HEK293 (cell line): ENCODE results near the gene DPF3.

ENCODE experiments used
- CTCF ChIA-PET: fragments of 350-600 bp; formaldehyde crosslinking; extraction: SDS; loops from one replicate; lab custom pipeline; 2021; ENCODE audit warnings: antibody characterized with exemption; lab: Yijun Ruan, JAX
- POLR2A ChIA-PET: fragments of 300-600 bp; formaldehyde crosslinking; extraction: SDS; loops from one replicate; lab custom pipeline; 2020; ENCODE audit warnings: antibody characterized with exemption, inconsistent platforms; lab: Yijun Ruan, JAX
- H3K27ac ChIP-seq: fragments of 200-500 bp; sonication (Bioruptor generic); 2 replicates; pipeline ENCODE4 v1.5.1; 2014; ENCODE audit warnings: low read depth, low read length, control low read depth, inconsistent platforms; ENCODE audit errors: extremely low read depth
- H3K36me3 ChIP-seq, 2 experiments: fragments of 200-500 bp in 1 of 2; sonication (Bioruptor generic) in 1 of 2; 1 replicate in 1 of 2; 2 replicates in 1 of 2; pipeline ENCODE4 v1.5.1; 2014 to 2017; ENCODE audit warnings: inconsistent platforms in 2 of 2, low read length in 2 of 2; ENCODE audit not compliant: control insufficient read depth in 2 of 2, insufficient read depth in 1 of 2
- H3K4me1 ChIP-seq: fragments of 200-500 bp; sonication (Bioruptor generic); 2 replicates; pipeline ENCODE4 v1.5.1; 2014; ENCODE audit warnings: mild to moderate bottlenecking, low read length, inconsistent platforms; ENCODE audit not compliant: control insufficient read depth, insufficient read depth
- H3K4me3 ChIP-seq: 2 replicates; pipeline ENCODE4 v1.5.1; 2011; ENCODE audit warnings: low read depth, mild to moderate bottlenecking, control low read depth, low read length, moderate library complexity
- H3K9me3 ChIP-seq: fragments of 200-500 bp; sonication (Bioruptor generic); 2 replicates; pipeline ENCODE4 v1.5.1; 2014; ENCODE audit warnings: low read depth, low read length, inconsistent platforms; ENCODE audit not compliant: control insufficient read depth, insufficient read depth
- EGR2 ChIP-seq: fragments of 450-650 bp; formaldehyde crosslinking; IDR thresholded peaks from 2 replicates; pipeline ENCODE4 v1.5.1; 2016; ENCODE audit warnings: low read depth, missing biosample characterization, missing genetic modification characterization
- HOXD13 ChIP-seq: sonication (generic); formaldehyde crosslinking; IDR thresholded peaks from 2 replicates; pipeline ENCODE4 v1.8.0; 2022; ENCODE audit warnings: missing genetic modification reagents, borderline replicate concordance
- KLF1 ChIP-seq: fragments of 450-650 bp; formaldehyde crosslinking; IDR thresholded peaks from 2 replicates; pipeline ENCODE4 v1.5.1; 2016; ENCODE audit warnings: missing biosample characterization, missing genetic modification characterization
- SCRT2 ChIP-seq: fragments of 450-650 bp; formaldehyde crosslinking; IDR thresholded peaks from 2 replicates; pipeline ENCODE4 v1.5.1; 2016; ENCODE audit warnings: missing biosample characterization, missing genetic modification characterization
- ZEB2 ChIP-seq: fragments of 450-650 bp; formaldehyde crosslinking; IDR thresholded peaks from 2 replicates; pipeline ENCODE4 v1.5.1; 2016; ENCODE audit warnings: missing biosample characterization, missing genetic modification characterization
- ZFHX2 ChIP-seq: fragments of 450-650 bp; formaldehyde crosslinking; conservative IDR thresholded peaks from 2 replicates; pipeline ENCODE4 v1.5.1; 2016; ENCODE audit warnings: missing biosample characterization, missing genetic modification characterization
- ZNF266 ChIP-seq: fragments of 450-650 bp; formaldehyde crosslinking; IDR thresholded peaks from 2 replicates; pipeline ENCODE4 v1.5.1; 2016; ENCODE audit warnings: missing biosample characterization, missing genetic modification characterization, low read depth
- ZNF335 ChIP-seq: fragments of 450-650 bp; formaldehyde crosslinking; conservative IDR thresholded peaks from 2 replicates; pipeline ENCODE4 v1.5.1; 2016; ENCODE audit warnings: missing biosample characterization, missing genetic modification characterization
- ZNF423 ChIP-seq: fragments of 450-650 bp; formaldehyde crosslinking; IDR thresholded peaks from 2 replicates; pipeline ENCODE4 v1.5.1; 2016; ENCODE audit warnings: missing biosample characterization, missing genetic modification characterization
- ZNF449 ChIP-seq: fragments of 450-650 bp; formaldehyde crosslinking; IDR thresholded peaks from 2 replicates; pipeline ENCODE4 v1.5.1; 2017; ENCODE audit warnings: missing biosample characterization, mild to moderate bottlenecking, missing genetic modification characterization, moderate library complexity
- ZNF596 ChIP-seq: fragments of 450-650 bp; IDR thresholded peaks from 2 replicates; pipeline ENCODE4 v1.5.0; 2018; ENCODE audit warnings: missing biosample characterization, mild to moderate bottlenecking, missing genetic modification characterization, moderate library complexity
- TF ChIP-seq, protein P1 (sequence below): fragments of 450-650 bp; formaldehyde crosslinking; IDR thresholded peaks from 2 replicates; pipeline ENCODE4 v1.5.1; 2016; ENCODE audit warnings: missing biosample characterization, missing genetic modification characterization
- TF ChIP-seq, protein P2 (sequence below): fragments of 450-650 bp; formaldehyde crosslinking; IDR thresholded peaks from 2 replicates; pipeline ENCODE4 v1.5.1; 2017; ENCODE audit warnings: missing biosample characterization, missing genetic modification characterization
- TF ChIP-seq, protein P3 (sequence below): fragments of 450-650 bp; formaldehyde crosslinking; conservative IDR thresholded peaks from 2 replicates; pipeline ENCODE4 v1.5.1; 2016; ENCODE audit warnings: low read depth, missing biosample characterization, missing genetic modification characterization
- TF ChIP-seq, protein P4 (sequence below): fragments of 450-650 bp; formaldehyde crosslinking; IDR thresholded peaks from 2 replicates; pipeline ENCODE4 v1.5.1; 2016; ENCODE audit warnings: missing biosample characterization, missing genetic modification characterization
- TF ChIP-seq, protein P5 (sequence below): fragments of 450-650 bp; formaldehyde crosslinking; IDR thresholded peaks from 2 replicates; pipeline ENCODE4 v1.5.1; 2016; ENCODE audit warnings: missing biosample characterization, missing genetic modification characterization, low read depth
- TF ChIP-seq, protein P6 (sequence below): sonication (generic); formaldehyde crosslinking; IDR thresholded peaks from 2 replicates; pipeline ENCODE4 v1.8.1; 2022; ENCODE audit warnings: mild to moderate bottlenecking, moderate library complexity, missing genetic modification reagents

Gene DPF3

GRCh38 chr14:72609205-72609916, 284.5 kb downstream of the DPF3 start:
- no peak overlapping the region for H3K27ac ChIP-seq
- CTCF ChIA-PET, result no interaction called here
- no peak overlapping the region for H3K4me3 ChIP-seq
- H3K4me1 ChIP-seq, result no peaks in the 10 kb centered on the region
- no peaks in the 10 kb centered on the region for H3K36me3 ChIP-seq
- no peaks in the 10 kb centered on the region for H3K9me3 ChIP-seq
- TF ChIP-seq SCRT2 (tag by site-specific recombination), result 0 out of 2 replicates have a peak, but pooled peaks have one; percentile 13
- peak; percentile 51 for TF ChIP-seq ZFHX2 (tag by site-specific recombination)
- TF ChIP-seq EGR2 (tag by site-specific recombination), result peak; percentile 79
- no peak for TF ChIP-seq ZNF266 (tag by site-specific recombination)
- POLR2A ChIA-PET, result no interaction called here

- CTCF ChIA-PET, result interaction anchor here (1.3 kb wide), 1 partner anchor 95 kb away, joined by 3 read pairs; no protein-coding TSS in a partner anchor
- Histone ChIP-seq H3K27ac (no peak overlapping the region), H3K4me3 (no peak overlapping the region), H3K4me1 (no peaks in the 10 kb centered on the region), H3K36me3 (no peaks in the 10 kb centered on the region), H3K9me3 (no peaks in the 10 kb centered on the region)
- POLR2A ChIA-PET, result no interaction called here
- TF ChIP-seq ZNF423 (tag by site-specific recombination), result no peak
- TF ChIP-seq, protein P1, sequence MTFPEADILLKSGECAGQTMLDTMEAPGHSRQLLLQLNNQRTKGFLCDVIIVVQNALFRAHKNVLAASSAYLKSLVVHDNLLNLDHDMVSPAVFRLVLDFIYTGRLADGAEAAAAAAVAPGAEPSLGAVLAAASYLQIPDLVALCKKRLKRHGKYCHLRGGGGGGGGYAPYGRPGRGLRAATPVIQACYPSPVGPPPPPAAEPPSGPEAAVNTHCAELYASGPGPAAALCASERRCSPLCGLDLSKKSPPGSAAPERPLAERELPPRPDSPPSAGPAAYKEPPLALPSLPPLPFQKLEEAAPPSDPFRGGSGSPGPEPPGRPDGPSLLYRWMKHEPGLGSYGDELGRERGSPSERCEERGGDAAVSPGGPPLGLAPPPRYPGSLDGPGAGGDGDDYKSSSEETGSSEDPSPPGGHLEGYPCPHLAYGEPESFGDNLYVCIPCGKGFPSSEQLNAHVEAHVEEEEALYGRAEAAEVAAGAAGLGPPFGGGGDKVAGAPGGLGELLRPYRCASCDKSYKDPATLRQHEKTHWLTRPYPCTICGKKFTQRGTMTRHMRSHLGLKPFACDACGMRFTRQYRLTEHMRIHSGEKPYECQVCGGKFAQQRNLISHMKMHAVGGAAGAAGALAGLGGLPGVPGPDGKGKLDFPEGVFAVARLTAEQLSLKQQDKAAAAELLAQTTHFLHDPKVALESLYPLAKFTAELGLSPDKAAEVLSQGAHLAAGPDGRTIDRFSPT (tag by site-specific recombination), result no peak
- TF ChIP-seq ZNF335 (tag by site-specific recombination), result peak; percentile 68
- TF ChIP-seq, protein P2, sequence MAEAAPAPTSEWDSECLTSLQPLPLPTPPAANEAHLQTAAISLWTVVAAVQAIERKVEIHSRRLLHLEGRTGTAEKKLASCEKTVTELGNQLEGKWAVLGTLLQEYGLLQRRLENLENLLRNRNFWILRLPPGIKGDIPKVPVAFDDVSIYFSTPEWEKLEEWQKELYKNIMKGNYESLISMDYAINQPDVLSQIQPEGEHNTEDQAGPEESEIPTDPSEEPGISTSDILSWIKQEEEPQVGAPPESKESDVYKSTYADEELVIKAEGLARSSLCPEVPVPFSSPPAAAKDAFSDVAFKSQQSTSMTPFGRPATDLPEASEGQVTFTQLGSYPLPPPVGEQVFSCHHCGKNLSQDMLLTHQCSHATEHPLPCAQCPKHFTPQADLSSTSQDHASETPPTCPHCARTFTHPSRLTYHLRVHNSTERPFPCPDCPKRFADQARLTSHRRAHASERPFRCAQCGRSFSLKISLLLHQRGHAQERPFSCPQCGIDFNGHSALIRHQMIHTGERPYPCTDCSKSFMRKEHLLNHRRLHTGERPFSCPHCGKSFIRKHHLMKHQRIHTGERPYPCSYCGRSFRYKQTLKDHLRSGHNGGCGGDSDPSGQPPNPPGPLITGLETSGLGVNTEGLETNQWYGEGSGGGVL (tag by site-specific recombination), result peak; percentile 69
- no peak for TF ChIP-seq HOXD13 (CRISPR knock-in tag)
- no peak for TF ChIP-seq KLF1 (tag by site-specific recombination)
- TF ChIP-seq, protein P3, sequence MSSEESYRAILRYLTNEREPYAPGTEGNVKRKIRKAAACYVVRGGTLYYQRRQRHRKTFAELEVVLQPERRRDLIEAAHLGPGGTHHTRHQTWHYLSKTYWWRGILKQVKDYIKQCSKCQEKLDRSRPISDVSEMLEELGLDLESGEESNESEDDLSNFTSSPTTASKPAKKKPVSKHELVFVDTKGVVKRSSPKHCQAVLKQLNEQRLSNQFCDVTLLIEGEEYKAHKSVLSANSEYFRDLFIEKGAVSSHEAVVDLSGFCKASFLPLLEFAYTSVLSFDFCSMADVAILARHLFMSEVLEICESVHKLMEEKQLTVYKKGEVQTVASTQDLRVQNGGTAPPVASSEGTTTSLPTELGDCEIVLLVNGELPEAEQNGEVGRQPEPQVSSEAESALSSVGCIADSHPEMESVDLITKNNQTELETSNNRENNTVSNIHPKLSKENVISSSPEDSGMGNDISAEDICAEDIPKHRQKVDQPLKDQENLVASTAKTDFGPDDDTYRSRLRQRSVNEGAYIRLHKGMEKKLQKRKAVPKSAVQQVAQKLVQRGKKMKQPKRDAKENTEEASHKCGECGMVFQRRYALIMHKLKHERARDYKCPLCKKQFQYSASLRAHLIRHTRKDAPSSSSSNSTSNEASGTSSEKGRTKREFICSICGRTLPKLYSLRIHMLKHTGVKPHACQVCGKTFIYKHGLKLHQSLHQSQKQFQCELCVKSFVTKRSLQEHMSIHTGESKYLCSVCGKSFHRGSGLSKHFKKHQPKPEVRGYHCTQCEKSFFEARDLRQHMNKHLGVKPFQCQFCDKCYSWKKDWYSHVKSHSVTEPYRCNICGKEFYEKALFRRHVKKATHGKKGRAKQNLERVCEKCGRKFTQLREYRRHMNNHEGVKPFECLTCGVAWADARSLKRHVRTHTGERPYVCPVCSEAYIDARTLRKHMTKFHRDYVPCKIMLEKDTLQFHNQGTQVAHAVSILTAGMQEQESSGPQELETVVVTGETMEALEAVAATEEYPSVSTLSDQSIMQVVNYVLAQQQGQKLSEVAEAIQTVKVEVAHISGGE (tag by site-specific recombination), result no peak
- TF ChIP-seq, protein P4, sequence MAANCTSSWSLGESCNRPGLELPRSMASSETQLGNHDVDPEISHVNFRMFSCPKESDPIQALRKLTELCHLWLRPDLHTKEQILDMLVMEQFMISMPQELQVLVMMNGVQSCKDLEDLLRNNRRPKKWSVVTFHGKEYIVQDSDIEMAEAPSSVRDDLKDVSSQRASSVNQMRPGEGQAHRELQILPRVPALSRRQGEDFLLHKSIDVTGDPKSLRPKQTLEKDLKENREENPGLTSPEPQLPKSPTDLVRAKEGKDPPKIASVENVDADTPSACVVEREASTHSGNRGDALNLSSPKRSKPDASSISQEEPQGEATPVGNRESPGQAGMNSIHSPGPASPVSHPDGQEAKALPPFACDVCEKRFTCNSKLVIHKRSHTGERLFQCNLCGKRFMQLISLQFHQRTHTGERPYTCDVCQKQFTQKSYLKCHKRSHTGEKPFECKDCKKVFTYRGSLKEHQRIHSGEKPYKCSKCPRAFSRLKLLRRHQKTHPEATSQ (tag by site-specific recombination), result no peak
- TF ChIP-seq, protein P5, sequence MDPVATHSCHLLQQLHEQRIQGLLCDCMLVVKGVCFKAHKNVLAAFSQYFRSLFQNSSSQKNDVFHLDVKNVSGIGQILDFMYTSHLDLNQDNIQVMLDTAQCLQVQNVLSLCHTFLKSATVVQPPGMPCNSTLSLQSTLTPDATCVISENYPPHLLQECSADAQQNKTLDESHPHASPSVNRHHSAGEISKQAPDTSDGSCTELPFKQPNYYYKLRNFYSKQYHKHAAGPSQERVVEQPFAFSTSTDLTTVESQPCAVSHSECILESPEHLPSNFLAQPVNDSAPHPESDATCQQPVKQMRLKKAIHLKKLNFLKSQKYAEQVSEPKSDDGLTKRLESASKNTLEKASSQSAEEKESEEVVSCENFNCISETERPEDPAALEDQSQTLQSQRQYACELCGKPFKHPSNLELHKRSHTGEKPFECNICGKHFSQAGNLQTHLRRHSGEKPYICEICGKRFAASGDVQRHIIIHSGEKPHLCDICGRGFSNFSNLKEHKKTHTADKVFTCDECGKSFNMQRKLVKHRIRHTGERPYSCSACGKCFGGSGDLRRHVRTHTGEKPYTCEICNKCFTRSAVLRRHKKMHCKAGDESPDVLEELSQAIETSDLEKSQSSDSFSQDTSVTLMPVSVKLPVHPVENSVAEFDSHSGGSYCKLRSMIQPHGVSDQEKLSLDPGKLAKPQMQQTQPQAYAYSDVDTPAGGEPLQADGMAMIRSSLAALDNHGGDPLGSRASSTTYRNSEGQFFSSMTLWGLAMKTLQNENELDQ (tag by site-specific recombination), result no peak
- TF ChIP-seq ZNF596 (tag by site-specific recombination), result no peak
- TF ChIP-seq, protein P6, sequence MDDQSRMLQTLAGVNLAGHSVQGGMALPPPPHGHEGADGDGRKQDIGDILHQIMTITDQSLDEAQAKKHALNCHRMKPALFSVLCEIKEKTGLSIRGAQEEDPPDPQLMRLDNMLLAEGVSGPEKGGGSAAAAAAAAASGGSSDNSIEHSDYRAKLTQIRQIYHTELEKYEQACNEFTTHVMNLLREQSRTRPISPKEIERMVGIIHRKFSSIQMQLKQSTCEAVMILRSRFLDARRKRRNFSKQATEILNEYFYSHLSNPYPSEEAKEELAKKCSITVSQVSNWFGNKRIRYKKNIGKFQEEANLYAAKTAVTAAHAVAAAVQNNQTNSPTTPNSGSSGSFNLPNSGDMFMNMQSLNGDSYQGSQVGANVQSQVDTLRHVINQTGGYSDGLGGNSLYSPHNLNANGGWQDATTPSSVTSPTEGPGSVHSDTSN, result no peak
- TF ChIP-seq ZEB2 (tag by site-specific recombination), result no peak
- TF ChIP-seq ZNF449 (tag by site-specific recombination), result no peak
These were observed 285.3 kb downstream of the DPF3 start for GRCh38 chr14:72608391-72609204.
